Measurements from ENCODE around the gene OGFR. TPM values are rescaled to one million over a fixed set of nuclear protein-coding genes. Genes with fewer than 3 reads are reported as not detected.

OGFR gene
- total RNA-seq, 1 experiment from 2014 or later, result 73.6 TPM

- no peaks in the 10 kb centered on the region for H3K27me3 ChIP-seq (ENCODE audit: insufficient read depth, low read length)
- H3K79me2 ChIP-seq (ENCODE audit: insufficient read depth, low read length), result no peaks in the 10 kb centered on the region
- no peak overlapping the region for H2AFZ ChIP-seq (ENCODE audit: low read depth, low read length, poor library complexity, severe bottlenecking)
- H3K9me2 ChIP-seq (ENCODE audit: insufficient read depth), result no peaks in the 10 kb centered on the region
- intact Hi-C loops (cut with micrococcal nuclease), result no loop called here
- no TSS peak for BruUV-seq (replicated peaks)
- no peaks in the 10 kb centered on the region for H3K9me3 ChIP-seq (ENCODE audit: control insufficient read depth in 1 of 2, insufficient read depth in 1 of 2, low read depth in 1 of 2, low read length in 2 of 2)
- no peak overlapping the region for H3K4me3 ChIP-seq (replicated peaks in 1 of 2; ENCODE audit: low read depth in 1 of 2, low read length in 2 of 2)
- CTCF ChIA-PET, result interaction anchor here (1.3 to 1.4 kb wide), 2 partner anchors 9 to 21 kb away, joined by 4 to 9 read pairs; no protein-coding TSS in a partner anchor
- DNase-seq (ENCODE audit: low read depth, low spot score) (no peak), ATAC-seq (peak; percentile 80)
- H3K36me3 ChIP-seq (ENCODE audit: control insufficient read depth in 1 of 2, insufficient read depth in 2 of 2, low read length in 2 of 2), result no peaks in the 10 kb centered on the region
- POLR2A ChIA-PET, result no interaction called here
- H3K27ac ChIP-seq (ENCODE audit: low read depth, low read length), result no peak overlapping the region; the same call in 1 of the 2 replicates
- RAD21 ChIA-PET (ENCODE audit: low non-redundant PET in 1 of 2, low total read pairs in 2 of 2, uncharacterized antibody in 2 of 2, unreplicated experiment in 2 of 2), result no interaction called here
- peaks cover 10 to 32% of the 10 kb centered on the region in 2 experiments; a peak in 3 of 4 replicates for H3K4me1 ChIP-seq (ENCODE audit: control insufficient read depth in 1 of 2, insufficient read depth in 2 of 2, low read length in 2 of 2)
- H3K4me2 ChIP-seq (ENCODE audit: low read length), result peak overlapping the region; percentile 17; the same call in 1 of the 2 replicates
- TF ChIP-seq EGR1 (IDR thresholded peaks at IDR 0.05; ENCODE audit: low read depth), result no peak
- TF ChIP-seq, protein P1, sequence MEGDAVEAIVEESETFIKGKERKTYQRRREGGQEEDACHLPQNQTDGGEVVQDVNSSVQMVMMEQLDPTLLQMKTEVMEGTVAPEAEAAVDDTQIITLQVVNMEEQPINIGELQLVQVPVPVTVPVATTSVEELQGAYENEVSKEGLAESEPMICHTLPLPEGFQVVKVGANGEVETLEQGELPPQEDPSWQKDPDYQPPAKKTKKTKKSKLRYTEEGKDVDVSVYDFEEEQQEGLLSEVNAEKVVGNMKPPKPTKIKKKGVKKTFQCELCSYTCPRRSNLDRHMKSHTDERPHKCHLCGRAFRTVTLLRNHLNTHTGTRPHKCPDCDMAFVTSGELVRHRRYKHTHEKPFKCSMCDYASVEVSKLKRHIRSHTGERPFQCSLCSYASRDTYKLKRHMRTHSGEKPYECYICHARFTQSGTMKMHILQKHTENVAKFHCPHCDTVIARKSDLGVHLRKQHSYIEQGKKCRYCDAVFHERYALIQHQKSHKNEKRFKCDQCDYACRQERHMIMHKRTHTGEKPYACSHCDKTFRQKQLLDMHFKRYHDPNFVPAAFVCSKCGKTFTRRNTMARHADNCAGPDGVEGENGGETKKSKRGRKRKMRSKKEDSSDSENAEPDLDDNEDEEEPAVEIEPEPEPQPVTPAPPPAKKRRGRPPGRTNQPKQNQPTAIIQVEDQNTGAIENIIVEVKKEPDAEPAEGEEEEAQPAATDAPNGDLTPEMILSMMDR (IDR thresholded peaks at IDR 0.05 in 2 of 3, conservative IDR thresholded peaks at IDR 0.05 in 1 of 3; ENCODE audit: borderline replicate concordance in 1 of 3, insufficient read depth in 1 of 3, low read depth in 2 of 3, low read length in 2 of 3), result peak in 2 of 3 experiments; percentile 26 to 27; a peak in 1 of 6 replicates
- no peaks in the 10 kb centered on the region for H4K20me1 ChIP-seq (ENCODE audit: insufficient read depth)
- H3K9ac ChIP-seq (ENCODE audit: low read length), result no peak overlapping the region
Measured at GRCh38 chr20:62782149-62782892, 22.3 kb upstream of the OGFR start.

GRCh38 chr20:62782893-62783278, 21.7 kb upstream of the OGFR start:
- Histone ChIP-seq H3K9me2 (ENCODE audit: insufficient read depth) (no peaks in the 10 kb centered on the region), H3K4me1 (ENCODE audit: control insufficient read depth in 1 of 2, insufficient read depth in 2 of 2, low read length in 2 of 2) (peaks cover 9 to 28% of the 10 kb centered on the region in 2 experiments; a peak in 3 of 4 replicates), H3K9ac (ENCODE audit: low read length) (no peak overlapping the region), H3K27me3 (ENCODE audit: insufficient read depth, low read length) (no peaks in the 10 kb centered on the region), H3K79me2 (ENCODE audit: insufficient read depth, low read length) (no peaks in the 10 kb centered on the region), H3K9me3 (ENCODE audit: control insufficient read depth in 1 of 2, insufficient read depth in 1 of 2, low read depth in 1 of 2, low read length in 2 of 2) (no peaks in the 10 kb centered on the region), H4K20me1 (ENCODE audit: insufficient read depth) (no peaks in the 10 kb centered on the region), H3K4me2 (ENCODE audit: low read length) (peak overlapping the region; percentile 17; the same call in 1 of the 2 replicates), H2AFZ (ENCODE audit: low read depth, low read length, poor library complexity, severe bottlenecking) (no peak overlapping the region), H3K27ac (ENCODE audit: low read depth, low read length) (no peak overlapping the region; the same call in 1 of the 2 replicates), H3K36me3 (ENCODE audit: control insufficient read depth in 1 of 2, insufficient read depth in 2 of 2, low read length in 2 of 2) (no peaks in the 10 kb centered on the region), H3K4me3 (replicated peaks in 1 of 2; ENCODE audit: low read depth in 1 of 2, low read length in 2 of 2) (no peak overlapping the region)
- ChIA-PET RAD21 (ENCODE audit: low non-redundant PET in 1 of 2, low total read pairs in 2 of 2, uncharacterized antibody in 2 of 2, unreplicated experiment in 2 of 2) (no interaction called here), POLR2A (no interaction called here), CTCF (interaction anchor here (1.3 to 1.4 kb wide), 2 partner anchors 8 to 21 kb away, joined by 4 to 9 read pairs; no protein-coding TSS in a partner anchor)
- intact Hi-C loops (cut with micrococcal nuclease), result no loop called here
- ATAC-seq, result no peak
- no TSS peak for BruUV-seq (replicated peaks)
- no peak for DNase-seq (ENCODE audit: low read depth, low spot score)
- TF ChIP-seq EGR1 (IDR thresholded peaks at IDR 0.05; ENCODE audit: low read depth), result no peak
- TF ChIP-seq, protein P2, sequence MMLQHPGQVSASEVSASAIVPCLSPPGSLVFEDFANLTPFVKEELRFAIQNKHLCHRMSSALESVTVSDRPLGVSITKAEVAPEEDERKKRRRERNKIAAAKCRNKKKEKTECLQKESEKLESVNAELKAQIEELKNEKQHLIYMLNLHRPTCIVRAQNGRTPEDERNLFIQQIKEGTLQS (IDR thresholded peaks at IDR 0.05), result no peak
- no peak for TF ChIP-seq SP1 (IDR thresholded peaks at IDR 0.05; ENCODE audit: low read depth)

Measured in HCT116 (cell line).